NOMO-1 treated with DMSO at 0.1 percent for 48 hours (cell line): Measurements from ENCODE around the gene PPP1R9B.

ENCODE experiments used
- DNase-seq: peaks from one replicate; lab custom pipeline; 2025; ENCODE audit not compliant: unreplicated experiment; lab: John Stamatoyannopoulos, UW

Gene PPP1R9B

GRCh38 chr17:50161023-50161910 lies 10.8 kb upstream of the PPP1R9B start:
- peak; percentile 84 for DNase-seq

- DNase-seq = no peak
Observed at GRCh38 chr17:50157891-50158290, 7.4 kb upstream of the PPP1R9B start.

GRCh38 chr17:50155115-50155819 lies 4.8 kb upstream of the PPP1R9B start:
- DNase-seq = peak; percentile 18

- no peak for DNase-seq
Observed at GRCh38 chr17:50154604-50155003, 4.1 kb upstream of the PPP1R9B start.

GRCh38 chr17:50153650-50154575 lies 3.4 kb upstream of the PPP1R9B start:
- DNase-seq = no peak

- DNase-seq = no peak
Observed at GRCh38 chr17:50152736-50153135, 2.3 kb upstream of the PPP1R9B start.

- DNase-seq = peak; percentile 67
Observed at GRCh38 chr17:50151937-50152547, 1.6 kb upstream of the PPP1R9B start.

GRCh38 chr17:50151041-50151936 lies 812 bp upstream of the PPP1R9B start:
- peak; percentile 91 for DNase-seq

GRCh38 chr17:50149417-50150353 lies 792 bp downstream of the PPP1R9B start:
- DNase-seq = peak; percentile 37

- no peak for DNase-seq
Observed at GRCh38 chr17:50149091-50149416, 1.4 kb downstream of the PPP1R9B start.

GRCh38 chr17:50148226-50149090 lies 2.0 kb downstream of the PPP1R9B start:
- peak; percentile 94 for DNase-seq

- DNase-seq = no peak
Observed at GRCh38 chr17:50147841-50148225, 2.6 kb downstream of the PPP1R9B start.

- DNase-seq = no peak
Observed at GRCh38 chr17:50146927-50147665, 3.4 kb downstream of the PPP1R9B start.

- no peak for DNase-seq
Observed at GRCh38 chr17:50146230-50146926, 4.1 kb downstream of the PPP1R9B start.

GRCh38 chr17:50145532-50146229 lies 4.8 kb downstream of the PPP1R9B start:
- DNase-seq = no peak
